Measurements from ENCODE around the gene ARHGAP4. TPM values are rescaled to one million over a fixed set of nuclear protein-coding genes. Genes with fewer than 3 reads are reported as not detected.

ARHGAP4 gene
- total and polyA plus RNA-seq, 2 donors from 2014 or later, result 38.3 to 73.0 TPM

DNA sequence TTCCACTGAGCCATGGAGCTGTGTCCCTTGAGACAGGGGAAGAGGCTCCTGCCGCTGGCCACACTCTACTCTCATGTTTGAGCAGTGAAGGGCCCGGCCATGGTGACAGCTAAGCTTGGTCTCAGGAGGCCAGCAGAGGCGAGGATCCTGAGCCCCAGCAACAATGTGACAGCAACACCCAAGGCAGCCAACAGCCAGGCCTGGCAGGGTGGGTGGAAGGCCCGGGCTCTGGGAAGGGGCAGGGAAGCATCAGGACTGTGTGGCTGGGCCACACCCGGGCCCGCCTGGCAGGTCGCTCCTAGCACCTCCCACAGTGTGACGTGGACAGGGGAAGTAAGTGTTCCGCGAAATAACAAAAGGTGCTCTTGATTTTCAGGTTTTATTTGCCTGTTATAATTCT lies 64.9 kb downstream of the ARHGAP4 start:
- no peak overlapping the region for H3K27ac ChIP-seq (ENCODE audit: low read depth in 2 of 2, low read length in 2 of 2)
- no peak overlapping the region for H3K4me3 ChIP-seq (ENCODE audit: low read length in 3 of 3)
- peak in 1 of 5 donors; percentile 46 for DNase-seq
- H3K4me1 ChIP-seq (ENCODE audit: control insufficient read depth in 2 of 3, insufficient read depth in 2 of 3, low read depth in 1 of 3, low read length in 3 of 3), result no peaks in the 10 kb centered on the region
- no peak for FAIRE-seq
- intact Hi-C loops (cut with DNase I), result no loop called here
- no peak overlapping the region for H3K9ac ChIP-seq (ENCODE audit: low read length in 3 of 3)
- H3K27me3 ChIP-seq (ENCODE audit: control insufficient read depth, insufficient read depth, low read length), result no peaks in the 10 kb centered on the region
- H3K9me3 ChIP-seq (ENCODE audit: control insufficient read depth in 2 of 3, insufficient read depth in 1 of 3, low read length in 3 of 3), result no peaks in the 10 kb centered on the region
- TF ChIP-seq, protein P1, sequence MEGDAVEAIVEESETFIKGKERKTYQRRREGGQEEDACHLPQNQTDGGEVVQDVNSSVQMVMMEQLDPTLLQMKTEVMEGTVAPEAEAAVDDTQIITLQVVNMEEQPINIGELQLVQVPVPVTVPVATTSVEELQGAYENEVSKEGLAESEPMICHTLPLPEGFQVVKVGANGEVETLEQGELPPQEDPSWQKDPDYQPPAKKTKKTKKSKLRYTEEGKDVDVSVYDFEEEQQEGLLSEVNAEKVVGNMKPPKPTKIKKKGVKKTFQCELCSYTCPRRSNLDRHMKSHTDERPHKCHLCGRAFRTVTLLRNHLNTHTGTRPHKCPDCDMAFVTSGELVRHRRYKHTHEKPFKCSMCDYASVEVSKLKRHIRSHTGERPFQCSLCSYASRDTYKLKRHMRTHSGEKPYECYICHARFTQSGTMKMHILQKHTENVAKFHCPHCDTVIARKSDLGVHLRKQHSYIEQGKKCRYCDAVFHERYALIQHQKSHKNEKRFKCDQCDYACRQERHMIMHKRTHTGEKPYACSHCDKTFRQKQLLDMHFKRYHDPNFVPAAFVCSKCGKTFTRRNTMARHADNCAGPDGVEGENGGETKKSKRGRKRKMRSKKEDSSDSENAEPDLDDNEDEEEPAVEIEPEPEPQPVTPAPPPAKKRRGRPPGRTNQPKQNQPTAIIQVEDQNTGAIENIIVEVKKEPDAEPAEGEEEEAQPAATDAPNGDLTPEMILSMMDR (IDR thresholded peaks at IDR 0.05; ENCODE audit: borderline replicate concordance, extremely low read depth, insufficient read depth), result no peak
- H3K36me3 ChIP-seq (ENCODE audit: control insufficient read depth in 2 of 3, insufficient read depth in 3 of 3, low read length in 3 of 3), result no peaks in the 10 kb centered on the region

Other genes with a start within 250 kb of the ARHGAP4 start
- 110 TPM for gene SLC6A8, start 238.3 kb downstream of the ARHGAP4 start, total RNA-seq
- gene SLC6A8, start 238.3 kb downstream of the ARHGAP4 start, polyA plus RNA-seq (ENCODE audit: insufficient read depth, low read depth, low replicate concordance), result 79.7 TPM
- gene BCAP31, start 201.9 kb downstream of the ARHGAP4 start, total RNA-seq, result 218 TPM
- 246 TPM for gene BCAP31, start 201.9 kb downstream of the ARHGAP4 start, polyA plus RNA-seq (ENCODE audit: insufficient read depth, low read depth, low replicate concordance)
- 13.7 TPM for gene ABCD1, start 201.4 kb downstream of the ARHGAP4 start, total RNA-seq
- 5.2 TPM for gene ABCD1, start 201.4 kb downstream of the ARHGAP4 start, polyA plus RNA-seq (ENCODE audit: insufficient read depth, low read depth, low replicate concordance)
- 5.6 TPM for gene PLXNB3, start 162.0 kb downstream of the ARHGAP4 start, total RNA-seq
- 2.2 TPM for gene PLXNB3, start 162.0 kb downstream of the ARHGAP4 start, polyA plus RNA-seq (ENCODE audit: insufficient read depth, low read depth, low replicate concordance)
- gene SRPK3, start 145.2 kb downstream of the ARHGAP4 start, total RNA-seq, result 1.1 TPM
- 0.58 TPM for gene SRPK3, start 145.2 kb downstream of the ARHGAP4 start, polyA plus RNA-seq (ENCODE audit: insufficient read depth, low read depth, low replicate concordance)
- 62.1 TPM for gene IDH3G, start 131.9 kb downstream of the ARHGAP4 start, total RNA-seq
- gene IDH3G, start 131.9 kb downstream of the ARHGAP4 start, polyA plus RNA-seq (ENCODE audit: insufficient read depth, low read depth, low replicate concordance), result 100 TPM
- gene SSR4, start 131.6 kb downstream of the ARHGAP4 start, total RNA-seq, result 226 TPM
- 473 TPM for gene SSR4, start 131.6 kb downstream of the ARHGAP4 start, polyA plus RNA-seq (ENCODE audit: insufficient read depth, low read depth, low replicate concordance)
- 7.0 TPM for gene PDZD4, start 95.7 kb downstream of the ARHGAP4 start, total RNA-seq
- 4.7 TPM for gene PDZD4, start 95.7 kb downstream of the ARHGAP4 start, polyA plus RNA-seq (ENCODE audit: insufficient read depth, low read depth, low replicate concordance)
- 71.9 TPM for gene L1CAM, start 40.1 kb downstream of the ARHGAP4 start, total RNA-seq
- gene L1CAM, start 40.1 kb downstream of the ARHGAP4 start, polyA plus RNA-seq (ENCODE audit: insufficient read depth, low read depth, low replicate concordance), result 26.1 TPM
- gene AVPR2, start 21.6 kb downstream of the ARHGAP4 start, total RNA-seq, result 2.3 TPM
- gene AVPR2, start 21.6 kb downstream of the ARHGAP4 start, polyA plus RNA-seq (ENCODE audit: insufficient read depth, low read depth, low replicate concordance), result 22.1 TPM
- 79.3 TPM for gene NAA10, start 8.8 kb upstream of the ARHGAP4 start, total RNA-seq
- gene NAA10, start 8.8 kb upstream of the ARHGAP4 start, polyA plus RNA-seq (ENCODE audit: insufficient read depth, low read depth, low replicate concordance), result 120 TPM
- 22.9 TPM for gene RENBP, start 18.4 kb upstream of the ARHGAP4 start, total RNA-seq
- gene RENBP, start 18.4 kb upstream of the ARHGAP4 start, polyA plus RNA-seq (ENCODE audit: insufficient read depth, low read depth, low replicate concordance), result 78.2 TPM
- 54.6 TPM for gene HCFC1, start 45.6 kb upstream of the ARHGAP4 start, total RNA-seq
- 13.5 TPM for gene HCFC1, start 45.6 kb upstream of the ARHGAP4 start, polyA plus RNA-seq (ENCODE audit: insufficient read depth, low read depth, low replicate concordance)
- 9.6 TPM for gene TMEM187, start 46.5 kb upstream of the ARHGAP4 start, total RNA-seq
- 12.4 TPM for gene TMEM187, start 46.5 kb upstream of the ARHGAP4 start, polyA plus RNA-seq (ENCODE audit: insufficient read depth, low read depth, low replicate concordance)
- 85.3 TPM for gene IRAK1, start 93.6 kb upstream of the ARHGAP4 start, total RNA-seq
- gene IRAK1, start 93.6 kb upstream of the ARHGAP4 start, polyA plus RNA-seq (ENCODE audit: insufficient read depth, low read depth, low replicate concordance), result 46.6 TPM
- gene MECP2, start 171.5 kb upstream of the ARHGAP4 start, total RNA-seq, result 74.7 TPM
- 14.0 TPM for gene MECP2, start 171.5 kb upstream of the ARHGAP4 start, polyA plus RNA-seq (ENCODE audit: insufficient read depth, low read depth, low replicate concordance)
- gene OPN1LW, start 218.0 kb upstream of the ARHGAP4 start, total RNA-seq, result not detected
- not detected for gene OPN1LW, start 218.0 kb upstream of the ARHGAP4 start, polyA plus RNA-seq (ENCODE audit: insufficient read depth, low read depth, low replicate concordance)

Measured in kidney (tissue), 14 donors.